Fibroblast of villous mesenchyme (primary cell): ENCODE measurements around the gene THRB. TPM values are rescaled to one million over a fixed set of nuclear protein-coding genes. Genes with fewer than 3 reads are reported as not detected.
A peak's percentile ranks its signal among the peaks of the same experiment; 100 is the strongest.

ENCODE experiments used
- DNase-seq: peaks from one replicate; pipeline ENCODE4 v3.0.0-alpha.2; 2010; ENCODE audit warnings: low read depth
- H3K4me3 ChIP-seq: 2 replicates; pipeline ENCODE4 v1.5.1; 2011; ENCODE audit warnings: low read depth, mild to moderate bottlenecking, low read length
- total RNA-seq: library from RNA; depleted of rRNA; stranded (reverse); fragments of >200 nt; gene quantifications from 2 replicates; pipeline ENCODE4 v1.2.3, GENCODE V29; 2012
- TF ChIP-seq, protein P1 (sequence below): IDR thresholded peaks from 2 replicates; pipeline ENCODE4 v1.5.1; 2012; ENCODE audit warnings: low read depth, mild to moderate bottlenecking, low read length; ENCODE audit not compliant: insufficient read depth

THRB gene
- total RNA-seq, 1 donor: 13.4 TPM

GRCh38 chr3:24529210-24529609, 34.6 kb upstream of the THRB start:
- no peak overlapping the region for H3K4me3 ChIP-seq
- TF ChIP-seq, protein P1, sequence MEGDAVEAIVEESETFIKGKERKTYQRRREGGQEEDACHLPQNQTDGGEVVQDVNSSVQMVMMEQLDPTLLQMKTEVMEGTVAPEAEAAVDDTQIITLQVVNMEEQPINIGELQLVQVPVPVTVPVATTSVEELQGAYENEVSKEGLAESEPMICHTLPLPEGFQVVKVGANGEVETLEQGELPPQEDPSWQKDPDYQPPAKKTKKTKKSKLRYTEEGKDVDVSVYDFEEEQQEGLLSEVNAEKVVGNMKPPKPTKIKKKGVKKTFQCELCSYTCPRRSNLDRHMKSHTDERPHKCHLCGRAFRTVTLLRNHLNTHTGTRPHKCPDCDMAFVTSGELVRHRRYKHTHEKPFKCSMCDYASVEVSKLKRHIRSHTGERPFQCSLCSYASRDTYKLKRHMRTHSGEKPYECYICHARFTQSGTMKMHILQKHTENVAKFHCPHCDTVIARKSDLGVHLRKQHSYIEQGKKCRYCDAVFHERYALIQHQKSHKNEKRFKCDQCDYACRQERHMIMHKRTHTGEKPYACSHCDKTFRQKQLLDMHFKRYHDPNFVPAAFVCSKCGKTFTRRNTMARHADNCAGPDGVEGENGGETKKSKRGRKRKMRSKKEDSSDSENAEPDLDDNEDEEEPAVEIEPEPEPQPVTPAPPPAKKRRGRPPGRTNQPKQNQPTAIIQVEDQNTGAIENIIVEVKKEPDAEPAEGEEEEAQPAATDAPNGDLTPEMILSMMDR: no peak
- DNase-seq: no peak

GRCh38 chr3:24526640-24527212, 32.1 kb upstream of the THRB start:
- DNase-seq: no peak
- H3K4me3 ChIP-seq: no peak overlapping the region
- TF ChIP-seq, protein P1: no peak

- TF ChIP-seq, protein P1: no peak
- DNase-seq: no peak
- no peak overlapping the region for H3K4me3 ChIP-seq
These were observed 30.9 kb upstream of the THRB start for GRCh38 chr3:24525557-24525956.

- H3K4me3 ChIP-seq: no peak overlapping the region
- no peak for DNase-seq
- TF ChIP-seq, protein P1: no peak
These were observed 30.4 kb upstream of the THRB start for GRCh38 chr3:24525022-24525421.

DNA sequence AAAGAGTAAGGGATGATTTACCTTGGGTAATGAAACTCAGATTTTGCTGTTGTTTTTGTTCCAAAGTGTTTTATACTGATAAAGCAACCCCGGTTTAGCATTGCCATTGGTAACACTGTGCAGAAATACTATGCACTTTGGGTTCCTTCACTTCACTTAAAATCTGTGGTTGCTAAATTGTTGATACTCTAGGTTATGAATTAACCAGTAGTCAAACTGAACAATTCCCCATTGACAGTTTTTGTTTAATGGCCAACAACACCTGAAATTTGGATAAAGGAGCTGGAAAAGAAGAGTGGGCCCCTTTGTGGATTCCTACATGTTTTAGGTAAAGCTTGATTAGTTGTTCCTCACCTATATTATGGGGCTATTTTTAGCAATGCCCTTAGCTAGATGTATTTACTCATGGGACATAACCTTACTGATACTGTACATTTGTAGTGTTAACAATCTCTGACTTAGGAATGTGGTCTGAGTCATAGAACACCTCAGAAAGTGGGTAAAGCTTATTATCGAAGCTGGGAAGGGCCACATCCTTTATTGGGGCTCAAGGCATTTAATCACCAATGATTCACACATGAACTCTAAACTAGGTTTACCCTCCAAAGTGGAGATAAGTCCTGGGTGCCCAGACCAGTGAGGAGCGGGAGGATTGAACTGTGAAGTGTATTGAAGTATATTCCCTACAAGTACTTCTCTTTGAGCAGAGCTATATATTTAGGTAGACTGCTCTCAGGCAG, 29.5 kb upstream of the THRB start:
- no peak overlapping the region for H3K4me3 ChIP-seq
- TF ChIP-seq, protein P1: no peak
- no peak for DNase-seq

DNA sequence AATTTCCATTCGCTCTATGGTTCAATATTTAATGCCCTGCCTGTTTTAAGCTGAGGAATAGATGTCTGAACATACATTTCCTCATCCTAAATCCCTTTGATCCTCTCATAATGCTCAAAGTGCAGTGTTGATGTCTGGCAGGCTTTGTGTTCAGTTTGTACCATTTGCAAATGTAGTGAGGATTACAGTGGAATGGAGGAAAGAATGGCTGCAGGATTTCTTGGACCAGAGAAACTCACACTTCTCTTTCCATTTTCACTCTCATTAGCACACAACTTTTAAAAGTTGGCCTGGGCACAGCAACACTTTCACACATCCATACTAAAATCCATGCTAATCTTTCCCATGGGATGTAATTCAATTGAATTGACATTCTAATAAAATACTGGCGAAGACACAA, 28.6 kb upstream of the THRB start:
- TF ChIP-seq, protein P1: no peak
- no peak for DNase-seq
- H3K4me3 ChIP-seq: no peak overlapping the region

GRCh38 chr3:24522146-24522579, 27.5 kb upstream of the THRB start:
- no peak for DNase-seq
- TF ChIP-seq, protein P1: no peak
- H3K4me3 ChIP-seq: peak overlapping the region; percentile 56
